ENCODE data around the gene PDE4A. TPM values are rescaled to one million over a fixed set of nuclear protein-coding genes. Genes with fewer than 3 reads are reported as not detected.

The PDE4A gene
- polyA plus RNA-seq, 12 donors, result 2.4 to 5.2 (median 3.2) TPM; not detected in 1

GRCh38 chr19:10510301-10510802, 90.0 kb downstream of the PDE4A start:
- DNase-seq, result no peak

GRCh38 chr19:10513223-10513622, 92.9 kb downstream of the PDE4A start:
- no peak for DNase-seq

GRCh38 chr19:10514211-10515145, 94.1 kb downstream of the PDE4A start:
- no peak for DNase-seq

- no peak for DNase-seq
Measured at GRCh38 chr19:10516064-10516385, 95.7 kb downstream of the PDE4A start.

GRCh38 chr19:10516671-10517286, 96.4 kb downstream of the PDE4A start:
- DNase-seq, result no peak

- no peak for DNase-seq
Measured at GRCh38 chr19:10517361-10517759, 97.0 kb downstream of the PDE4A start, which contains the start of gene S1PR5. S1PR5 (minus strand) TSS chr19:10517447; CDS start chr19:10515011, 2,436 bp downstream.

GRCh38 chr19:10517760-10518443, 97.6 kb downstream of the PDE4A start:
- DNase-seq, result no peak

- no peak for DNase-seq
Measured at GRCh38 chr19:10518444-10519361, 98.4 kb downstream of the PDE4A start.

Other genes with a start within 250 kb of the PDE4A start
- 100 to 1,000 TPM in 2 of 12 donors, 10 to 100 TPM in 9, not detected in 1; 47.3 to 145 (median 82.2) TPM for gene DNMT1, start 225.6 kb upstream of the PDE4A start, polyA plus RNA-seq (ENCODE audit: insufficient read length in 12 of 12)
- gene S1PR2, start 189.2 kb upstream of the PDE4A start, polyA plus RNA-seq (ENCODE audit: insufficient read length in 12 of 12), result 10 to 100 TPM in 8 of 12 donors, 1 to 10 TPM in 3, not detected in 1; 9.1 to 18.1 (median 11.8) TPM
- 10 to 100 TPM in 11 of 12 donors, not detected in 1; 19.6 to 40.3 (median 26.0) TPM for gene MRPL4, start 168.3 kb upstream of the PDE4A start, polyA plus RNA-seq (ENCODE audit: insufficient read length in 12 of 12)
- gene ICAM1, start 149.4 kb upstream of the PDE4A start, polyA plus RNA-seq (ENCODE audit: insufficient read length in 12 of 12), result 10 to 100 TPM in 2 of 12 donors, 1 to 10 TPM in 9, not detected in 1; 5.8 to 20.7 (median 7.8) TPM
- 1 to 10 TPM in 1 of 12 donors, under 1 TPM in 9, not detected in 2; 0.22 to 1.9 (median 0.44) TPM for gene ICAM4, start 133.6 kb upstream of the PDE4A start, polyA plus RNA-seq (ENCODE audit: insufficient read length in 12 of 12)
- 1 to 10 TPM in 1 of 12 donors, under 1 TPM in 4, not detected in 7; 0.05 to 1.1 (median 0.13) TPM for gene ICAM5, start 130.6 kb upstream of the PDE4A start, polyA plus RNA-seq (ENCODE audit: insufficient read length in 12 of 12)
- gene ZGLP1, start 110.7 kb upstream of the PDE4A start, polyA plus RNA-seq (ENCODE audit: insufficient read length in 12 of 12), result 1 to 10 TPM in 10 of 12 donors, not detected in 2; 1.9 to 4.8 (median 3.5) TPM
- gene FDX2, start 104.5 kb upstream of the PDE4A start, polyA plus RNA-seq (ENCODE audit: insufficient read length in 12 of 12), result 10 to 100 TPM in 11 of 12 donors, not detected in 1; 10.9 to 34.1 (median 13.6) TPM
- gene RAVER1, start 87.0 kb upstream of the PDE4A start, polyA plus RNA-seq (ENCODE audit: insufficient read length in 12 of 12), result 10 to 100 TPM in 9 of 12 donors, 1 to 10 TPM in 2, not detected in 1; 9.3 to 27.7 (median 12.1) TPM
- gene ICAM3, start 80.9 kb upstream of the PDE4A start, polyA plus RNA-seq (ENCODE audit: insufficient read length in 12 of 12), result 10 to 100 TPM in 1 of 12 donors, 1 to 10 TPM in 9, not detected in 2; 4.6 to 10.4 (median 5.3) TPM
- gene TYK2, start 40.0 kb upstream of the PDE4A start, polyA plus RNA-seq (ENCODE audit: insufficient read length in 12 of 12), result 100 to 1,000 TPM in 1 of 12 donors, 10 to 100 TPM in 10, not detected in 1; 52.4 to 126 (median 61.0) TPM
- 100 to 1,000 TPM in 11 of 12 donors, not detected in 1; 109 to 202 (median 123) TPM for gene CDC37, start 17.0 kb upstream of the PDE4A start, polyA plus RNA-seq (ENCODE audit: insufficient read length in 12 of 12)
- 10 to 100 TPM in 11 of 12 donors, not detected in 1; 30.3 to 85.6 (median 66.2) TPM for gene KEAP1, start 82.8 kb downstream of the PDE4A start, polyA plus RNA-seq (ENCODE audit: insufficient read length in 12 of 12)
- 1 to 10 TPM in 9 of 12 donors, under 1 TPM in 1, not detected in 2; 0.86 to 2.4 (median 1.6) TPM for gene S1PR5, start 96.9 kb downstream of the PDE4A start, polyA plus RNA-seq (ENCODE audit: insufficient read length in 12 of 12)
- gene ATG4D, start 123.4 kb downstream of the PDE4A start, polyA plus RNA-seq (ENCODE audit: insufficient read length in 12 of 12), result 10 to 100 TPM in 11 of 12 donors, not detected in 1; 16.8 to 57.9 (median 19.9) TPM
- gene KRI1, start 145.5 kb downstream of the PDE4A start, polyA plus RNA-seq (ENCODE audit: insufficient read length in 12 of 12), result 10 to 100 TPM in 11 of 12 donors, not detected in 1; 15.9 to 47.3 (median 22.8) TPM
- gene CDKN2D, start 148.4 kb downstream of the PDE4A start, polyA plus RNA-seq (ENCODE audit: insufficient read length in 12 of 12), result 10 to 100 TPM in 11 of 12 donors, not detected in 1; 11.8 to 36.1 (median 14.3) TPM
- gene AP1M2, start 166.8 kb downstream of the PDE4A start, polyA plus RNA-seq (ENCODE audit: insufficient read length in 12 of 12), result 1 to 10 TPM in 4 of 12 donors, under 1 TPM in 3, not detected in 5; 0.31 to 6.6 (median 1.2) TPM
- 100 to 1,000 TPM; 112 to 710 (median 142) TPM for gene SLC44A2, start 205.0 kb downstream of the PDE4A start, polyA plus RNA-seq (ENCODE audit: insufficient read length in 12 of 12)
- gene ILF3, start 233.8 kb downstream of the PDE4A start, polyA plus RNA-seq (ENCODE audit: insufficient read length in 12 of 12), result 100 to 1,000 TPM; 134 to 868 (median 154) TPM

Measured in muscle of arm (tissue), 12 donors.